ENCODE measurements around the gene TNIP1. TPM values are rescaled to one million over a fixed set of nuclear protein-coding genes. Genes with fewer than 3 reads are reported as not detected.

TNIP1 gene, protein sequence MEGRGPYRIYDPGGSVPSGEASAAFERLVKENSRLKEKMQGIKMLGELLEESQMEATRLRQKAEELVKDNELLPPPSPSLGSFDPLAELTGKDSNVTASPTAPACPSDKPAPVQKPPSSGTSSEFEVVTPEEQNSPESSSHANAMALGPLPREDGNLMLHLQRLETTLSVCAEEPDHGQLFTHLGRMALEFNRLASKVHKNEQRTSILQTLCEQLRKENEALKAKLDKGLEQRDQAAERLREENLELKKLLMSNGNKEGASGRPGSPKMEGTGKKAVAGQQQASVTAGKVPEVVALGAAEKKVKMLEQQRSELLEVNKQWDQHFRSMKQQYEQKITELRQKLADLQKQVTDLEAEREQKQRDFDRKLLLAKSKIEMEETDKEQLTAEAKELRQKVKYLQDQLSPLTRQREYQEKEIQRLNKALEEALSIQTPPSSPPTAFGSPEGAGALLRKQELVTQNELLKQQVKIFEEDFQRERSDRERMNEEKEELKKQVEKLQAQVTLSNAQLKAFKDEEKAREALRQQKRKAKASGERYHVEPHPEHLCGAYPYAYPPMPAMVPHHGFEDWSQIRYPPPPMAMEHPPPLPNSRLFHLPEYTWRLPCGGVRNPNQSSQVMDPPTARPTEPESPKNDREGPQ
- 71.5 TPM for total RNA-seq

DNA sequence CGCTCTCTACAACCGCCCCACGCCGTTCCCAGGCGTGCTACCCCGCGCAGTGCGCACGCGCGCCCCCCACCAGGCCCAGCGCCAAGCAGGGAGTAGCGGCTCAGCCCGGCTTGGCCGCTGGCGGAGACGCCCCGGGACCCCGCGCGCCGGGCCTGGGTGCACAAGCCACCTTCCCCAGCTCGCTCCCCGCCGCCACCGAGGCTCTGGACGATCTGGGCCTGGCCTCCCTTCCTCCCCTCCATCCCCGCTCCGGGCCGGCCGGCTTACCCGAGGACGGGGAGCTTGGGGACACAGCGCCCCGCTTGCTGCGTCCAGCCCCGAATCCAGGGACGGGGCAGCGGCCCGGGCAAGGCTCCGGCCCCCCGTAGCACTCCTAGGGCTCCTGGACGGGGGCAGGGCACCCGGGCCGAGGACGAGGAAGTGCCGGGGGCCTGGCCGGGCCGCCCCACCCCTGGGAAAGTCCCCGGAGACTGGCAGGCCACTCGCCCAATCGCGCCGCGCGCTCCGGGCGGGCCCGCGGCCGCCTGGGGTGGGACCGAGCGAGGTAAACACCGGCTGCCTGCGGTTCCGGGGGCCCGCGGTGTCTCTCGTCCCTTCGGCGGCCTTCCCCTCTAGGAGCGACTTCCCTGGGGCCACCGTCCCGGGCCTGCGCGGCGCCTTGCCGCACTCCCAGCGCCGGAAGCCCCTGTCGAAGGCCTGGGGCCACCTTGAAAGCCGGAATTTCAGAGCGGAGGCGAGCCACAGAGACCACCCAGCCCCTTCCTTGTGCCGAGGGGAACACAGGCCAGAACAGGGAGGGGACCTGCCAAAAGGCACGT lies at the start of gene TNIP1:
Gene TNIP1 (minus strand): TSS at position 422 of the 818 bp plus-strand sequence. CDS start 15,939 bp downstream, outside the sequence.
- ATAC-seq: peak; percentile 93

DNA sequence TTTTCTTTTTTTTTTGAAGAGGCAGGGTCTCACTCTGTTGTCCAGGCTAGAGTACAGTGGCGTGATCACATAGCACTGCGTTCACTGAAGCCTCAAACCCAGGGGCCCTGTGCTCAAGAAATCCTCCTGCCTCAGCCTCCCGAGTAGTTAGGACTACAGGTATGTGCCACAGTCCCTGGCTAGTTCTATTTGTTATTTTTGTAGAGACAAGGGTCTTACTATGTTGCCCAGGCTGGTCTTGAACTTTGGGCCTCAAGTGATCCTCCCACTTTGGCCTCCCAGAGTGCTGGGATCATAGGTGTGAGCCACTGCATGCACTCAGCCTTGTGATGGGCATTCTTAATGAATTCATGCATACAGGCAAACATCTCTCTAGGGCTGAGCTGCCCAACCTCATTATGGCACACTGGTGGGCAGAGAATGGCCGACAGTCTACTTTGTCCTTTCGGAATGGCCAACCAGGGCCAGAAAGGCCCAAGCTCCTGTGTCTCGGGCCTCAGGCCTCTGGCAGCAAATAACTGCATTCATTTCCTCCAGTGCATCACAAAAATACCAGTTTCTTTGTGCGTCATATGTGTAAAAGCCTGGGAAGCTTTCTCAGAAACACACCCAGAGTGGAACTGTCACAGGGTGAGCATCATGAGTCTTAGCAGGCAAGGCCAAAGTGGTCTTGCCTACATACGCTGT lies 49.5 kb upstream of the TNIP1 start:
- ATAC-seq: no peak

DNA sequence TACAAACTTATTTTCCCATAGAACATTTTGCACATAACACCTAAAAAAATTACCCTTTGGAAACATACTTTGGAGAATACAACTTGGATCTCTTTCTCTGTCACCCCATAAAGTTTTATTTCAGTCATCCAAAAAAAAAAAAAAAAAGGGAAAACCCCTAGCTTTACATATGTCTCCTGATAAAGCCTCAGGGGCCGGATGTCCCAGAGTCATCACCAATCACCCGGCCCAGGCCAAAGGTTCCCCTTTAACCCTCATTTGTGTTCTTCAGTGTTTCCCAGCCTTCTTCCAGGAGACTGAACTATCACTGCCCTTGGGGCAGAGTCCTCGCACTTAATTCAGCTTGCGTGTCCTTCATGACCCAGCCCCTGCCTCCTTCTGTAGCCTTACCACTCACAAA lies 48.0 kb upstream of the TNIP1 start:
- no peak for ATAC-seq

DNA sequence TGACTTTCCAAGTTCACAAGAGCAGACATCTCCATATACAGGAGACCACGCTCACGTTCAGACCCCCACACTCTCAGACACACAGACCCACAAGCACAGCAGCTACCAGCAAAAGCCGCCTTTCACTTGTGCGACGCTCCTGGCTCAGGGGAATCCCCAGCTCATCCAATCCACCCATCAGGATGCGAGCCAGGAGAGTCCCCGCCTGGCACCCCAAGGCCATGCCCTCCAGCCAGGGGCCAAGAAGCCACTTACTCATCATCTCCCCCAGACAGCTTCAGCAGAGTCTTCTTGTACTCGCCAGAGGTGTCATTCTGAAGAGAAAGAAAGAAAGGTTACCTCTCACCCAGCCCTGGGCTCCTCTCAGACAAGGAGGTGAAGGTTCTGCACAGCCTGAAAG lies 47.1 kb upstream of the TNIP1 start:
- no peak for ATAC-seq

DNA sequence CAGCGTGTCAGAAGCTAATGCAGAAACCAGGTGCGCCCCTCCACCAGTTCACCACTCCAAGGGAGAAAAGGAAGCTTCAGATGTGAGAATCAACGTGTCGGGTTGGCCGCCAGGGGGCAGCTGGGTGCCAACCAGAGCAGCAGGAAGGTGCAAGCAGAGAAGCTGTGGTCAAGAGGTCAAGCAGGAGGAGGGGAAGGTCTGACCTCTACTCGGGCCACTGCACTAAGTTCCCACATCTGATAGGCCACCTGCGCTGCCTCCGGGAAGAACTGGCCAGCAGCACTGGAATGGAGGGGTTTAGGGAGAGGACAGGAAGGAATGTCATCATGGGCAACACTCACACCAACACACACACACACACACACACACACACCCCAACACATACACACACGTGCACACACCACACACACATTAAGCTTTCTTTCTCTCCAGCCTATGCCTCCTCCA lies 45.4 kb upstream of the TNIP1 start:
- peak; percentile 46 for ATAC-seq

DNA sequence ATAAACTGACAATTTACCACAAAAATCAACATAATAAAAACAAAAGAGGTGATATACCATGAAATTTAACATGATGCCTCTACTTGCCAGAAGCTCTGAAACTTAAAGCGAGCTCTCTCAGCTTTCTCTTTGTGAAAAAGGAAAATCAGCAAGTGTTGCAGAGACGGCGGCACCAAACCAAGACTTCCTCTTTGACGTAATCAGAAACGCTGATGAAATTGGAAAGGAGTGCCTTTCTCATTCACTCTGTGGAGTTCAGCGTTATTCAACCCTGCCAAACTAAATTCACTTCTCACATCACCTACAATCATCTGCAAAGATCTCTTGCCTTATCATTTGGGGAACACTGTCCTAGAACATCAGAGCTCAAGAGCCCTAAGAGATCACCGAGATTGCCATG lies 44.6 kb upstream of the TNIP1 start:
- ATAC-seq: no peak

DNA sequence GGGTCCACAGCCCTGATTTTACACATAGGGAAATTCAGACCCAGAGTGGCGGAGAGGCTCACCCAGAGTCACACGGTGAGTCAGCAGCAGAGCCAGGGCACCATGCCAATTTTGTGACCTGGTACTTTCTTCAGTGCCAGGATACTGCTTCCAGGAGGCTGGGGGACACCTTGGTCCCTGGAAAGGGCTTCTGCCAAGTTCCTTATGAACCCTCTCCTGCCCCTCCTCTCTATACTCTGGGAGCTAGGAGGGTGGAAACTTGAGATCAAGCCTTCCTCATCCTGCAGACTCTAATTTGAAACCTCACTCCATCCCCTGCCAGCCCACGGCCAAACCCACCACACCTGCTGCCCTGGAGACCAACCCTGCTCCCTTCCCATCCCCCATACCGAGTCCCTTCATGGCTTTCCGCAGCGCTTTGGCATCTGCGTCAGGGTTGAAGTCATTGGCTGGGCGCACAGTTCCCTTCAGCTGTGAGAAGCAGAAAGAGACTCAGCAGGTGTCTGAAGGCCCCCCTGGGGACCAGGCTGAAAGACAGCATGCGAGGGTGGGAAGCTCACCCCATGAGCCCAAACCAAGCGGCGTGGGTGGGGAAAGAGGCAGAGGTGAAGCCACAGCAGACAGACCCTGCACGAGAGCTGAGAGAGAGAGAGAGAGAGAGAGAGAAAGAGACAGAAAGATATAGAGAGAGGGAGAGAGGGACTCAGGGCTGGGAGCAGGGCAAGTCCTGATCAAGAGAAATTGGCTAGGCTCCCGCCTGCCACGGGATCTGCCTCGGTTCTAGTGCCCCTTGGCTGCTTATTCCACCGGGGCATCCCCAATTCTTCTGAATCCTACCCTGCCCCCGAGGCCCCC lies 43.3 kb upstream of the TNIP1 start:
- peak; percentile 32 for ATAC-seq

DNA sequence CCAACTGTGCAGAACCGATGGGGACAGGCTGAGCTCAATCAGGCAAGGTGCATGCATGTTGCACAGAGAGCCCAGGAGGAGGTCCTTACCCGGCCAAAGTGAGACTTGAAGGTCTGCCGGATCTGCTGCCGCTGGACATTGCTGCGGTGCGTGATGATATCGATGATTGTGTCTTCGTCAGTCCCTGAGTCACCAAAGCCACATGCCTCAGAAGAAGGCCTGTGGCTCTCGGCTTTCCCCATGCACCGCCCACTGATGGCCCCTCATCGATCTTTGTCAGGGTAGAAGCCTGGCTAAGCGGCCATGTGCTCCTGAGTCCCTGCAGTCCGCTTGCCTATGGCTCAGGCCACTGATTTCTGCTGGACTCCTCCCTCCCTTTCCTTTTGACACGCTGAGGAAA lies 42.0 kb upstream of the TNIP1 start:
- ATAC-seq: no peak

DNA sequence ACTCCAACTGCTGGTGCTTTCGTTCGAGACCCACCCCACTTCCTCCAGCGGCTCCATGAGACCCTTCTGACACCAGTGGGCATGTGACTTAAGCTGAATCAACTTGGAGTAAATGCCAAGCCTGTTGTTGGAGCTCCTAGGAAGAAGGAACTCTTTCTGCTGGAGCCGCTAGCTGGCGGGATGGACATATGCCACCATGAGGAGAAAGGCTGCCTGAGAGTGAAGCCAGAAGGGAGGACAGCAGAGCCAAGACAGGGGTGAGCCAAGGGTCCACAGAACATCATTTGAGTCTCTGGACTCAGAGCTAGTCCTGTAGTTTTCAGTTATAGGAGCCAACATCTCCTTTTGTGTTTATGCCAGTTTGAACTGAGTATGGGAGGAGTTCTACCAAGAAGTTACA lies 40.8 kb upstream of the TNIP1 start:
- ATAC-seq: no peak

DNA sequence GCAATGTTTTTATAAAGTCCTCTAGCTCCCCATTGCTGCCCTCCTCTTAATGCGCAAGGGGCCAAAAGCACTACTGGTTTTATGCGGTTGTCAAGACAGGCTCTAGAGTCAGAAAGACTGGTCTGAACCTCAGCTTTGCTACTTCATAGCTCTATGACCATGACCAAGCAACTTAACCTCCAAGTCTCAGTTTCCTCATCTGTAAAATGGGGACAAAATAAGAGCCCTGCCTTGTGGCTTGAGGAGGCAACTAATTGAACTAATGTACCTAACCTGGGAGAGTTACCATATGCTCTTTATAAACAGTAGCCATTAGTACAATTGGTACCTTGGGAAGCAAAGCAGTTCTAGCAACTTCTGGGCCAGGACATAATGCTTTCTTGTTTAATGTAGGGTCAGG lies 40.3 kb upstream of the TNIP1 start:
- no peak for ATAC-seq

DNA sequence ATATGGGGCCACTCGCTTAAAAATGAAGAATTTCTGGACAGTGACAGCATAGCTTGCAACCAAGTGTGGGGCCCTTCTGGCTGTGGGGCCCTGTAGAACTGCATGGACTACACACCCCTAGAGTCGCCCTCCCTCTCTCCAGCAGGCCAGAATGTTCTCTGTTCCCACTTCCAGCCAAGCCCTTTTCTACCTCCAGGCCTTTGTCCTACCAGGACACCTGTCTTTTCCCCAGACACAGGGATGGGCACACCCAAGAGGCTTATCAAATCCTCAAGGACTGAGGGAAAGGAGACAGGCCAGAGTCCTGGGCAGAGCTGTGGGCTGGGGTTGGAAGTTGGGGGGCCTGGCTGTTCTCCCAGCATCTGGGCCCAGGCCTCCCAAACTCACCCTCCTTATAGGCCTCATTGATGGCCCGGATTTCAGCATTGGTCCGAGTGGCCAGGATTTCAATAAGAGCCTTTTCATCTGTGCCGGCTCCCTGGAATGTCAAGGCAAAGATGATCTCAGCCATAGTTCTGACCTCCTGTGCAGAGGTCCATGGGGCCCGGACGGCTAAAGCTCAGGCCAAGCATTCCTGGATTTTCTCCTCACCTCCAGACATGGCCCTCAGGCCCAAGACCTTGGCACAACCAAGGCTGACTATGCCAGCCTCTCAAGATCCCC lies 38.2 kb upstream of the TNIP1 start:
- no peak for ATAC-seq

DNA sequence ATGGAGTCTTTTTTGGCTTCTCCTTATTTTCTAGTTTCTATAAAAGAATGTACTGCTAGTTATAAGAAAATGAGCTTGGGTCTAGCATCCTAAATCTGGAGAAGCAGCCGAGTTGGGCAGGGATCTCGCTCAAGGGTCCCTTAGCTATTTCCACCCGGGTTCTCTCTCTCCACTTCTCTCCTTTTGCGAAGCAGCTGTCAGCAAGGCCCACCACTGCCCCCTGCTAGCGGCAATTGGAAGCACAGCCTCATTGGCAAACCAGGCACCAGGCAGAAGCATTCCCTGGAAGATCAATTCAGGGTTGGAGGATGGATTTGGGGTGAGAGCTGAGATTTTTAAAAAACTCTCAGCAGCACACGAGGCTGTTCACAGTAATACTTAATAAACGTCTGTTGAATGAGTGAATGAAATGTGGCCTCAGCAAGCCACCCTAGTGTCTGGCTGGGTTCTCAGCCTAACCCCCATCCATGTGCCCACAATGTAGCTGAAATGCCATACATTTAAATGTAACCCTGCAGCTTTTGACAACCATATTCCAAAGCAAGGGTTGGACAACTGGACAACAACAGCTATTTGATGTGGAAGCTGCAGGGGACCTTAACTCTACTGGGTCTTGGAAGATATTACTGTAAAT lies 34.6 kb upstream of the TNIP1 start:
- peak; percentile 70 for ATAC-seq

DNA sequence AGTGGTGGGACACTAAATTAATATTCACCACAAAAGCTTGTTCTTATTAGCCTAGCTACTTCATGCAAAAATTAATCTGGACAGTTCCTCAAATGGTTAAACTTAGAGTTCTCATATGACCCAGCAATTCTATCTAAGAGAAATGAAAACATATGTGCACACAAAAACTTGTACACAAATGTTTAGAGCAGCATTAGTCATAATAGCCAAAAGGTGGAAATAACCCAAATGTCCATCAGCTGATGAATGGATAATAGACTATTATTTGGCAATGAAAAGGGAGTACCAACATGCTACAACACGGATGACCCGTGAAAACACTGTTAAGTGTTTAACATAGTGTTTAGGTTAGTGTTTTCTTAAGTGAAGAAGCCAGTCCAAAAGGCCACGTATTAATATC lies 32.8 kb upstream of the TNIP1 start:
- ATAC-seq: no peak

DNA sequence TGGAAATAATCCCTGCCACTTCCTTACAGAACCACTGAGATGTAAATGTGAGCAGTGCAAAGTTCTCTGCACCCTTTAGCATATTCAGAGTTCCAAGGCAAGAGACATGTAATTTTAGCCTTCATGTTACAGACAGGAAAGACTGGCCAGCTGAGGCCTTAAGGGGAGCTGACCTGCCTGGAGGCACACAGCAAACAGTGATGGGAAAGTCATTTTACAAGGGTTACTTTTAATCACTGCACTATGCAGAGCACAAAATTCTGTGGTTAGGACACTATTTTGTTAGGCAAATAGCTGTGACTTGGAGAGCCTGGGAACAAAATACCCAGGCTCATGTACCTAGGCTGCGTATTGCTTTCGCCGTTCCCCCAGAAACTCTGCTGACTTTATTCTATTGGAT lies 30.2 kb upstream of the TNIP1 start:
- ATAC-seq: no peak

DNA sequence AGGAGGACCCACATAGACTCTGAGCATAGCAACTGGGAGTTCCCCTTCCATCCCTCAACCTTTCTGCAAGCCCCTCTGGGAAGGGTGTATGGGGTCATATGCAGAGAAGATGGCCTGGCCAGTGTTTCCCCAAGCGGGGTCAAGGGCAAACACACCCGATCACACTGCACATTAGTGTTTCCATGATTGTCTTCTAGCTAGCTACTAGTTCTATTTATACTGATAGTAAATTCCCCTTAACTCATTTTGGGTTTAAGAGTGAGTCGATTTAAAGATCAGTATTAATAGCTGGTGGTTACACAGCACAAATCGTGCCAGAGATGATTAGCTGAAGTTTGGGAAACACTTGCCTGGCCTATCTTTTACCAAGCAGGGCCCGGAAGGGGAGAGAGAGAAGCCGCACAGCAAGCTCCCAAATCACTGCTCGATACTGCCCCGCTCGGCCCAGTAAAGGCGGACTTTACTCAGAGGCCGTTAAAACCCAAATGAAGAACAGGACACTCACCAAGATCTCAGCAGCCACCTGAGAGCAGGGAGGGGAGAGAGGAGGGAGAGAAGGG lies 29.4 kb upstream of the TNIP1 start:
- no peak for ATAC-seq

DNA sequence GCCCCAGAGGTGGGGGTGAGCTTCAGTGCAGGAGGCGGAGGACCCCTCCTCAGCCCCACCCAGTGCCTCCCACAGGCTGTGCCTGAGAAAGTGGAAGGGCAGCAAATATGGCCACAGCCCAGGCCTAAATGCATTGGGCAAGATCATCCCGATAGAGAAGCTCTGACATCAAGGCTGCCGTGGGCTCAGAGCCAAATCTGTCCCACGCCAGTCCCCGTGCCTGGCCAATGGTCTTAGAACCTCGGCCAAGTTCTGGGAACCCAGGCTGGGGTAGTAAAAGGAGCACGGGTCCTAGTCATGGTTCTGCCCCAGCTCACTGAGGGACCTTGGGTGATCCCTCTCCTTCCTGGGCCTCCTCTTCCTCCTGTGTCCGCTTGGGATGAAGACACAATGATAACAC lies 27.7 kb upstream of the TNIP1 start:
- no peak for ATAC-seq

DNA sequence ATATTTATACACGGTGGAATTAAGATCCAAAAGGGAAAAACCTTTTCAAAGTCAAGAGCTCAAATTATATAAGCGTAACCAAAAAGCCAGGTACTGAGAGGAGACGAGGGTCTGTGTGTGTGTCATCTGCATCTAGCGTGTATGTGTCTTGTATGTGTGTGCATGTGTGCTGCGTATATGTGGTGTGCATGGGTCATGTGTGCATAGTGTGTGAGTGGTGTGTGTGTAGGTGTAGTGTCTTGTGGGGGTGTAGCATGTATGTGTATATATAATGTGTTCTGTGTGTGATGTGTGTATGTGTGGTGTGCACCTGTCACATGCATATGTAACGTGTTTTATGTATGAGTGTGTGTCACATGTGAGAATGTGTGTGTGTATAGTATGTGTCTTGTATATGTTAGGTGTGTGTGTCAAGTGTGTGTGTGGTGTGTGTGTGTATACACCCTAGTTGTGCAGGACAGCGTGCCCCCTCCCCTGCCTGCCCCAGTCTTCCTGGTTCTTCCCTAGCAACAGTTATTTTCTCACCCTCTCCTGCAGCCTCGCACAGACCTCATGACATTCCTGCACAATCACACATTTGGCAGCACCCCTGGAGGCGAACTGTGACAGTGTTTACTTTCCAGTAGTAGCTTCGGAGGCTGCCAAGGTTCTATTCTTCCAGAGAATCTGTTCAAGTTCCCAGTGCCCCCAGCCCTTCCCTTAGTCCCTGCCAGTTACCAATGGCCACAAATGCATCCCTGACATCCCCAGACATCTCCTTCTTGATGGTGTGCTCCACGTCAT lies 27.1 kb upstream of the TNIP1 start:
- ATAC-seq: no peak

DNA sequence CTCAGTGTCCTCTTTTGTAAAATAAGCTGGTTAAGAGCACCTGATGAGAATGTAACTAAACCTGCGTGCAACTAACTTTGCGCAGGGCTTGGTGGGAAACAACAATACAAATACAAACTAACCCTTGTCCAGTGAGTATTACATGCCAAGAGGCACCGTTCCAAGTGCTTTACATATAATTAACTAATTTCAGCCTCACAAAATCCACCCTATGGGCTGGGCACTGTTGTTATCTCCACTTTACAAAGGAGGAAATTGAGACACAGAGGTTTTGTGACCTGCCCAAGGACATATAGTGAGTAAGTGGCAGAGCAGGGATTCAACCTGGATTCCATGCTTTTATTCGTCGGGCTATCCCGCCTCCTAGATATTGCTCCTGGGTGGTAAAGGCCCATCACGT lies 26.2 kb upstream of the TNIP1 start:
- no peak for ATAC-seq

DNA sequence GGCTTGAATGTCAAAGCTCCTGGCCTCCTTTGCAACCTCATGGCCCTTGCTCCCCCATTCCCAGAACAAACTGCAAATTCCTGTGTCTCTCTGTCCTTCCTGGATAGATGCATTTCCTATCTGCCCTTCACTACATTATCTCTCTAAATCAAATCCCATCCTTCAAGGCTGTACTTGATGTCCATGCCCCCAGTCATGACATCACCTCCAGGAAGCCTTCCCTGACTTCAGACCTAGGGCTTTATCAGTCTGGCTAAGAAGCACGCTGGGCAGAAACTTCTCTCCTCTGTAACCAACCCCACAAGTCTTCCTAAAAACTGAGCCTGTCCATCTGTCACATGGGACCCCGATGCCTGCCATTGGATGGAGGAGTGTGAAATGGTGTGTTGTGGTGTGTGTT lies 25.7 kb upstream of the TNIP1 start:
- ATAC-seq: no peak

DNA sequence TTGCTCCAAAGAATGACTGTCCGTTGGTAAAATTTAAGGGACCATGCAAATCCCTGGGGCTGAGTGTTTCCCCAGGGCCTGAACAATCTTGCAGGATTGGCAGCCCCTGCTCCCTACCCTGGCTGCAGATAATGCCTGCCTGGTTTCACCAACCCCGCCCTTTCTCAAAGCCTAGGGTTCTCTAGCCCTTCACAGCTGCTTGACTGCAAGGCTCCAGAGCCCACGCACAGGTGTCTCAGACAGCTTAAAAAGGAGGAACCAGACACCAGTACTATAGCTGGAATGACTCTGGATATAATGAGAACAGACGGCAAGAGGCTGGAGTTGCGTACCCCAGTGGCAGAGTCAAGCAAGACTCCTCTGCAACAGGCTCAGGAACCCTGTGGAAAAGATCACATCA lies 25.2 kb upstream of the TNIP1 start:
- no peak for ATAC-seq

Measured in esophagus mucosa (tissue), 1 donor.